22Rv1 (cell line): ENCODE results near the gene TAC3.

Experiments
- H3K27ac ChIP-seq: fragments of 450-650 bp; 2 replicates; pipeline ENCODE4 v1.5.1; 2017
- CTCF ChIP-seq: fragments of 450-650 bp; IDR thresholded peaks from 2 replicates; pipeline ENCODE4 v1.5.1; 2017; ENCODE audit warnings: mild to moderate bottlenecking
- ZFX ChIP-seq: fragments of 450-650 bp; IDR thresholded peaks from 2 replicates; pipeline ENCODE4 v1.6.1; 2017; ENCODE audit warnings: antibody characterized with exemption, borderline replicate concordance

Gene TAC3

GRCh38 chr12:56995201-56995929 is 21.0 kb downstream of the TAC3 start:
- H3K27ac ChIP-seq: no peak overlapping the region
- TF ChIP-seq CTCF (no peak), ZFX (no peak)

- no peak overlapping the region for H3K27ac ChIP-seq
- TF ChIP-seq ZFX (no peak), CTCF (no peak)
Observed at GRCh38 chr12:56994231-56994746, 22.0 kb downstream of the TAC3 start.

DNA sequence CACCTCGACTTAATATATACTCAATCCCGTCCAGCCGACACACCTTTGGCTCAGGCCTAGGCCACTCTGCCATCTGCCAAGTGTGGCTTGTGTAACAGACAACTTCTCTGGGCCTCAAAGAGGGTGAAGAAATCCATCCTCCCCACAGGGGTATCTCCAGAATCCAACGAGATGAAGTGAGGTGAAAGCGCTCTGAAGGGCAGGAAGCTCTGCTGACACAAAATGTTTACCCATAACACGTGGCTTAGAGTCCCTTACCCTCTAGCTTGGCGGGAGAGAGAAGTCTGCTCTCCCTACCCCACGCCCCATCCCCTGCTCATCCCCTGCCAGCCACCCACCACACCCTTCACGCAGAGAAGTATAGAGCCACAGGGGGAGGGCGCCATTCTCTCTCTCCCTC is 23.0 kb downstream of the TAC3 start:
- no peak overlapping the region for H3K27ac ChIP-seq
- TF ChIP-seq CTCF: no peak
- TF ChIP-seq ZFX: no peak

DNA sequence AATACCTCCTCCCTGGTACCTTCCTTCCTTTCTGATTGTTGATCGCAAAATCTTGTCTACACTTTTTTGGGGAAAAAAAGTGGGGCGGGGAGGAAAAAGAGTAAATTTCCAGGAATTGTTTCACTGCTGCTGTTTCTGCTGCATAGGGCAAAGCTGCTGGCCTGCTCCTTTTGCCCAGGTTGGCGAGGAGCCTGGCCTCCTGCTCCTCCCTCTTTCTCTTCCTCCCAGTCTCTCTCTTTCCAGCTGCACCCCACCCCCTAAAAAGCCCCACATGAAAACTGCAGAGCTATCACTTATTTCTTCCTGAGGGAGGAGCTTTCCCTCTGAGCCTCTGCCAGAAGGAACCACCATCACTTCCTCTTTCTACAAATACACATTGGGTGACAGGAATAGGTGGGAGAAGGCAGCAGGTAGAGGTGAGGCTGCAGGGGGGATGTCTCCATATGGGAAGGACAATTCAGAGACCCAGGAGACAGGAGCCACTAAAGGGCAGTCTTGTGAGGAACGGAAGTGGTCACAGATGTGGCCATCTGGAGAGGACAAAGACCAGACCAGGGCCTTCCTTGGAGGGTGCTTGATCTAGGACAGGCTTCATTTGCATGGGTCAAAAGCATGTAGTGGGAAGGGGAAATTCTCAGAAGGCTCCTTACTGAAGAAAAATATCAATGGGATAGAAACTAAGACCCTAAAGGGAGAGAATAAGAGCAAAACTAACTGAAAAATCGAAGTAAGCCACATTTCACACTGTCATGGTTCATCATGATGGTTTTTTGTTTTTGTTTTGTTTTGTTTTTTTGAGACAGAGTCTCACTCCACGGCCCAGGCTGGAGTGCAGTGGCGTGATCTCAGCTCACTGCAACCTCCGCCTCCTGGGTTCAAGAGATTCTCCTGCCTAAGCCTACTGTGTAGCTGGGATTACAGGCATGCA is 24.7 kb downstream of the TAC3 start:
- no peak for TF ChIP-seq CTCF
- TF ChIP-seq ZFX: no peak

GRCh38 chr12:56990648-56991318 is 25.5 kb downstream of the TAC3 start:
- TF ChIP-seq ZFX (no peak), CTCF (no peak)
- no peak overlapping the region for H3K27ac ChIP-seq

More for the DNA sequence above, 24.7 kb downstream of the TAC3 start:
- H3K27ac ChIP-seq: no peak overlapping the region

- TF ChIP-seq CTCF (no peak), ZFX (no peak)
- no peak overlapping the region for H3K27ac ChIP-seq
Observed at GRCh38 chr12:56989861-56990610, 26.3 kb downstream of the TAC3 start.
